Cardiac fibroblast (primary cell): ENCODE results near the gene GABBR1.

Source experiments
- DNase-seq, 2 donors: peaks; one replicate each; pipeline versions ENCODE4 v3.0.0 to v3.0.0-alpha.2; 2010; ENCODE audit warnings: low read depth in 2 of 2
- H3K4me3 ChIP-seq, 2 donors: replicated peaks in 1 of 2; 1 replicate in 1 of 2; 2 replicates in 1 of 2; pipeline ENCODE4 v1.5.1; 2011; ENCODE audit warnings: low read depth in 2 of 2, low read length in 2 of 2, mild to moderate bottlenecking in 2 of 2, moderate library complexity in 1 of 2
- CTCF ChIP-seq: IDR thresholded peaks from one replicate; pipeline ENCODE4 v1.5.1; 2011; ENCODE audit warnings: low read depth, mild to moderate bottlenecking, low read length, inconsistent platforms

GABBR1 gene

GRCh38 chr6:29529956-29530355, 103.0 kb downstream of the GABBR1 start:
- no peak for TF ChIP-seq CTCF
- DNase-seq: no peak

GRCh38 chr6:29528988-29529560, 103.9 kb downstream of the GABBR1 start:
- TF ChIP-seq CTCF: no peak
- DNase-seq: no peak
- H3K4me3 ChIP-seq: no peak overlapping the region

More at GRCh38 chr6:29529956-29530355, 103.0 kb downstream of the GABBR1 start:
- H3K4me3 ChIP-seq: no peak overlapping the region

GRCh38 chr6:29528300-29528931, 104.6 kb downstream of the GABBR1 start:
- H3K4me3 ChIP-seq: no peak overlapping the region
- no peak for TF ChIP-seq CTCF
- no peak for DNase-seq

GRCh38 chr6:29527564-29527963, 105.4 kb downstream of the GABBR1 start:
- no peak for TF ChIP-seq CTCF

GRCh38 chr6:29527126-29527525, 105.9 kb downstream of the GABBR1 start:
- no peak for TF ChIP-seq CTCF
- DNase-seq: no peak
- H3K4me3 ChIP-seq: no peak overlapping the region

More at GRCh38 chr6:29527564-29527963, 105.4 kb downstream of the GABBR1 start:
- no peak overlapping the region for H3K4me3 ChIP-seq
- DNase-seq: no peak

GRCh38 chr6:29525311-29525639, 107.7 kb downstream of the GABBR1 start:
- TF ChIP-seq CTCF: no peak
- no peak overlapping the region for H3K4me3 ChIP-seq
- DNase-seq: no peak
